ENCODE results near the gene MYF5. TPM values are rescaled to one million over a fixed set of nuclear protein-coding genes. Genes with fewer than 3 reads are reported as not detected.

The MYF5 gene
- total and polyA plus RNA-seq, 8 donors = not detected

DNA sequence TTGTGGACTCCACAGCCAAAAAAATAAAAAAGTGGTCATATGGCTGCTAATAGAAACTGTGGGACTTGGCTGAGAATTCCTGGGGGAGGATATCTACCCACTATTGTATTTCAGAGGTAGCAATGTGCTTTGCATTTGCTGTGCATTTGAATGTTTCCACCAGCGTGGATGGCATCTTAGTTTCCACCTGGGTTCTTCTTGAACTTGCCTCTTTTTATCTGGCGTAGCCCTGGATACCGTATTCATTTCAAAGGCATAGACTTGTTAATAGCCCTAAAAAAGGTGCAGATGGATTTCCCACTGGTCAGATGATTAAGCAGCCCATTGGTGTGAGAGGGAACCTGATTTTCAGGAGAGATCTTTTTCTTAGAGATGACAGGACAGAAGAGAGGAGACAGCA, 1.9 kb upstream of the MYF5 start:
- no peak overlapping the region for H3K27ac ChIP-seq
- H3K27me3 ChIP-seq = peaks cover 0 to 68% of the 10 kb centered on the region in 2 donors
- H3K36me3 ChIP-seq = no peaks in the 10 kb centered on the region
- DNase-seq (no peak), ATAC-seq (no peak)
- H3K9me3 ChIP-seq = no peaks in the 10 kb centered on the region
- TF ChIP-seq, protein P1, sequence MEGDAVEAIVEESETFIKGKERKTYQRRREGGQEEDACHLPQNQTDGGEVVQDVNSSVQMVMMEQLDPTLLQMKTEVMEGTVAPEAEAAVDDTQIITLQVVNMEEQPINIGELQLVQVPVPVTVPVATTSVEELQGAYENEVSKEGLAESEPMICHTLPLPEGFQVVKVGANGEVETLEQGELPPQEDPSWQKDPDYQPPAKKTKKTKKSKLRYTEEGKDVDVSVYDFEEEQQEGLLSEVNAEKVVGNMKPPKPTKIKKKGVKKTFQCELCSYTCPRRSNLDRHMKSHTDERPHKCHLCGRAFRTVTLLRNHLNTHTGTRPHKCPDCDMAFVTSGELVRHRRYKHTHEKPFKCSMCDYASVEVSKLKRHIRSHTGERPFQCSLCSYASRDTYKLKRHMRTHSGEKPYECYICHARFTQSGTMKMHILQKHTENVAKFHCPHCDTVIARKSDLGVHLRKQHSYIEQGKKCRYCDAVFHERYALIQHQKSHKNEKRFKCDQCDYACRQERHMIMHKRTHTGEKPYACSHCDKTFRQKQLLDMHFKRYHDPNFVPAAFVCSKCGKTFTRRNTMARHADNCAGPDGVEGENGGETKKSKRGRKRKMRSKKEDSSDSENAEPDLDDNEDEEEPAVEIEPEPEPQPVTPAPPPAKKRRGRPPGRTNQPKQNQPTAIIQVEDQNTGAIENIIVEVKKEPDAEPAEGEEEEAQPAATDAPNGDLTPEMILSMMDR (IDR thresholded peaks at IDR 0.05) = no peak
- no peak overlapping the region for H3K4me3 ChIP-seq
- no peaks in the 10 kb centered on the region for H3K4me1 ChIP-seq
- intact Hi-C loops (cut with DNase I) = no loop called here

DNA sequence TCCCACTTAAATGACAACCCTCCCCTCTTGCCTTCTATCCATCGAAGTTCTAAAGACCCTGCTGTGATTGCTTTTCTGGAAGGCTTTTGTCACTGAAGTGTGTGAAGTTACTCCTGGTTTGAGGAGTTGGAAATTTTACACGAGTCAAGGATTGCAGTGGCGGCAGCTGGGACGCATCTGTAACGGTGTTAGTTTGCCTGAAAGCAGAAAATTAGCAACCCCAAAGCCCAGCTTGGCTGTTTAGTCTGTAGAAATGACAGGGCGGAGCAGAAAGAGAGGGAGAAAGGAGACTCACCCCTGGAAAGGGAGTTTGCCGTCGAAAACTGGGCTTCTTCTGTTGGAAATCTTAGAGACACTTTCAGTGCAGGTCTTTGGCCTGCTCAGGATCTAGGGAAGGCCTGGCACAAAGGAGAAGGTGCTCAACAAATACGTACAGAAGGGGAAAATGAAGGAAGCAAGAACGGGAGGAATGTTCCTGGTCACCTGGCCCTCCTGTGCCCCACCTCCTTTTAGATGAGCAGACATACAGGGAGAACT, 931 bp upstream of the MYF5 start:
- TF ChIP-seq, protein P1 (IDR thresholded peaks at IDR 0.05) = no peak
- no peaks in the 10 kb centered on the region for H3K9me3 ChIP-seq
- H3K36me3 ChIP-seq = no peaks in the 10 kb centered on the region
- H3K4me1 ChIP-seq = no peaks in the 10 kb centered on the region
- H3K27me3 ChIP-seq = peaks cover 0 to 59% of the 10 kb centered on the region in 2 donors
- H3K27ac ChIP-seq = no peak overlapping the region
- ATAC-seq (no peak), DNase-seq (no peak)
- intact Hi-C loops (cut with DNase I) = no loop called here
- H3K4me3 ChIP-seq = no peak overlapping the region

DNA sequence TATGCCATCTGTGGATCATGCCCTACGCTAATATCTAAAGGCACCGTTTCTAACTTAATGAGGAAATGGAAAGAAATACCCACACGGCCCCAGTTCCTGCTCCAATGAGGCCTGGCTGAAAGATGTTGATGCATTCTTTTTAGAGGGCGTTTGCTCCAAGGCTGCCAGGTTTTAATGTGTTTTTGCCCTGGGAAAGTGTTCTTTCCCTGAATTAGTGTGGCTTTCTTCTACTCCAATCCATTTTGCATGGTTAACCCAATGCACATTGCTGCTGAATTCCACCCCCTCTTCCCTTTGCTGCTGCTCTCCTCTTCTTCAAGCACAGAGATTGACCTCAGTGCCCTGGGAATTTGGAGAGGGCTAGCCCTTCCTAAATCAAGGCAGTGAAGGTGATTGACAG, 1.1 kb downstream of the MYF5 start:
- no peak for DNase-seq
- H3K4me3 ChIP-seq = no peak overlapping the region
- TF ChIP-seq, protein P1 (IDR thresholded peaks at IDR 0.05) = no peak
- H3K4me1 ChIP-seq = no peaks in the 10 kb centered on the region
- H3K27ac ChIP-seq = no peak overlapping the region
- intact Hi-C loops (cut with DNase I) = no loop called here
- H3K27me3 ChIP-seq = peaks cover 0 to 47% of the 10 kb centered on the region in 2 donors
- no peak for ATAC-seq
- no peaks in the 10 kb centered on the region for H3K36me3 ChIP-seq
- no peaks in the 10 kb centered on the region for H3K9me3 ChIP-seq

DNA sequence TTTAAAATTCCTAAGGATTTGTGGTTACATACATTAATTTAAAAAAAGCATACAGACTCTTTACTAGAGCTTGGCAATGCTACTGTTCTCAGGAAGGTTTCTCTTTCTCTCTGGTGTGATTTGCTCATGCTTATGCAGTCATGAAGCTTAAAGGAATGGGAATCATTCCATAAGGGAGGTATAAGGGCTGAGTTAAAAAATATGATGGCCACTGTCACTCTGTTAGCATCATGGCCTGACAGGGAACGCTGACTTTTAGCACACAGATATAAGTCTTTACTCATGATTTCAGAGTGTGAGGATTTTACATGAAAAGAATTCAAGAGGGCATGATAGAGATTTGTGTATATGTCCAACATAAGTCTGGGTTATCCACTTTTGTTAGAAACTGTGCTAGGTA, 3.8 kb downstream of the MYF5 start:
- intact Hi-C loops (cut with DNase I) = no loop called here
- no peak for ATAC-seq
- no peaks in the 10 kb centered on the region for H3K36me3 ChIP-seq

DNA sequence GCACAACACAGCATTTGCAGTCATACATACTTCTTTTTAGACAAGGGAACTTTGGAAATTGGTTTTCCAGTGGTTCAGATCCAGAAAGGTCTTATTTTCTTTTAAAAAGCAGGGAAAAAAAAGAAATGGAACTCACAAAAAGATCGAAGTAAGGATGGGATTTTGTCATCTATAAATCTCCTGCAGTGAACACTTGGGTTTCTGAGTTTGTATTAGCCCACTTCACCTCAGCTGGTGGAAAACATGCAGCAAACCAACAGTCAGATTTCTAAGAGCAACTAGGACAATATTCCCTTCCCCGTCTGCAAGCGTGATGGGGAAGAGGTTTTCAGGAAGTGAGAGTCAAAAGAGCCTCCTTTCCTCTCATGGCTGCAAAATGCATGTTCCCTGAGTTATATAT, 4.6 kb downstream of the MYF5 start:
- no peaks in the 10 kb centered on the region for H3K36me3 ChIP-seq
- ATAC-seq = no peak
- TF ChIP-seq, protein P1 (IDR thresholded peaks at IDR 0.05) = no peak
- peaks cover 0 to 13% of the 10 kb centered on the region in 2 donors for H3K27me3 ChIP-seq
- no peak for DNase-seq
- intact Hi-C loops (cut with DNase I) = no loop called here
- H3K4me1 ChIP-seq = no peaks in the 10 kb centered on the region
- no peaks in the 10 kb centered on the region for H3K9me3 ChIP-seq
- no peak overlapping the region for H3K4me3 ChIP-seq
- H3K27ac ChIP-seq = no peak overlapping the region

More for the DNA sequence above, 3.8 kb downstream of the MYF5 start:
- TF ChIP-seq, protein P1 (IDR thresholded peaks at IDR 0.05) = no peak
- DNase-seq = no peak
- H3K9me3 ChIP-seq = no peaks in the 10 kb centered on the region
- no peak overlapping the region for H3K27ac ChIP-seq
- no peaks in the 10 kb centered on the region for H3K4me1 ChIP-seq
- H3K4me3 ChIP-seq = no peak overlapping the region
- peaks cover 0 to 21% of the 10 kb centered on the region in 2 donors for H3K27me3 ChIP-seq
